Heart left ventricle (tissue), 16 donors: ENCODE results near the gene KIFC1. TPM values are rescaled to one million over a fixed set of nuclear protein-coding genes. Genes with fewer than 3 reads are reported as not detected.

Experiments
- ATAC-seq, 4 donors: fragments of 200-7000 bp; cut with Tn5 transposase; one replicate each; pipeline ENCODE4 v1.9.1; 2020 to 2022; ENCODE audit warnings: moderate library complexity in 4 of 4, mild to moderate bottlenecking in 3 of 4, moderate number of reproducible peaks in 1 of 4
- DNase-seq, 5 donors: peaks; one replicate each; pipeline ENCODE4 v3.0.0-alpha.2; 2020
- H3K27ac ChIP-seq, 12 donors: fragments of 200-600 bp; sonication (generic) in 4 of 12; one replicate each; pipeline versions ENCODE4 v1.5.0 to v1.8.0; 2016 to 2022; ENCODE audit warnings: mild to moderate bottlenecking in 2 of 12
- H3K27me3 ChIP-seq, 9 donors: fragments of 200-600 bp; sonication (generic) in 2 of 9; one replicate each; pipeline versions ENCODE4 v1.5.1 to v1.8.0; 2016 to 2022; ENCODE audit warnings: mild to moderate bottlenecking in 3 of 9
- H3K36me3 ChIP-seq, 9 donors: fragments of 200-600 bp; sonication (generic) in 2 of 9; one replicate each; pipeline versions ENCODE4 v1.5.0 to v1.8.0; 2018 to 2022; ENCODE audit warnings: mild to moderate bottlenecking in 2 of 9
- H3K4me1 ChIP-seq, 12 donors: fragments of 200-600 bp; sonication (generic) in 4 of 12; one replicate each; pipeline versions ENCODE4 v1.5.0 to v1.8.0; 2016 to 2022; ENCODE audit warnings: mild to moderate bottlenecking in 3 of 12
- H3K4me3 ChIP-seq, 12 donors: fragments of 200-600 bp; sonication (generic) in 4 of 12; one replicate each; pipeline versions ENCODE4 v1.5.0 to v1.8.0; 2017 to 2022; ENCODE audit warnings: mild to moderate bottlenecking in 9 of 12, moderate library complexity in 4 of 12
- H3K9me3 ChIP-seq, 12 donors: fragments of 200-600 bp; sonication (generic) in 4 of 12; one replicate each; pipeline versions ENCODE4 v1.5.0 to v1.8.0; 2016 to 2022; ENCODE audit warnings: mild to moderate bottlenecking in 1 of 12
- CTCF ChIP-seq, 12 donors: fragments of 200-600 bp; sonication (generic) in 4 of 12; IDR thresholded peaks; one replicate each; pipeline versions ENCODE4 v1.5.0 to v1.8.0; 2018 to 2022; ENCODE audit warnings: antibody characterized with exemption in 12 of 12, mild to moderate bottlenecking in 5 of 12
- POLR2A ChIP-seq, 2 donors: fragments of 450-650 bp; IDR thresholded peaks; one replicate each; pipeline ENCODE4 v1.6.1; 2017; ENCODE audit warnings: antibody characterized with exemption in 2 of 2, mild to moderate bottlenecking in 2 of 2, moderate library complexity in 2 of 2
- WGBS, 4 donors: extraction: QIAGEN DNeasy Blood & Tissue Kit in 2 of 4; methylation state at CpG; one replicate each; pipeline versions ENCODE4 v1.1.5 to v1.1.7; 2013 to 2018; 5-methylcytosine and 5-hydroxymethylcytosine counted together
- intact Hi-C, 10 donors: fragments of 100-400 bp; cut with DNase I; formaldehyde crosslinking; loops; one replicate each; pipeline versions ENCODE4 v1.11.1 to v1.14.2; 2022
- polyA plus RNA-seq, 2 donors: library from polyadenylated mRNA; stranded (reverse); fragments of 200-250 nt; gene quantifications; one replicate each; pipeline ENCODE4 v1.2.3, GENCODE V29; 2013
- total RNA-seq, 9 donors: library from RNA; depleted of rRNA in 2 of 9; stranded (reverse); fragments of >200 nt in 2 of 9; fragmentation: NEBNext Ultra II Directional in 3 of 9; extraction: Animal tissue kit (Norgen Biotek cat#: 25700) in 3 of 9; gene quantifications; one replicate each; pipeline versions ENCODE4 v1.1.0 to v1.2.4, GENCODE V29; 2016 to 2023
- donor health status: ischemic (EF 13 %, LVEDD 7.1; RV severe dilation, severe dysfunction).
- donor health status: healthy with polysubstance abuse.
- donor health status: DM: no; HTN: yes; CAD: no.
- donor health status: DM: no; HTN: no; CAD: no.
- donor health status: ischemic (EF 25% LVEDD 6.9; RV normal size, moderate dysfunction).
- donor health status: ischemic (EF 25% LVEDD 5.7; RV mildly dilated, moderate dysfunction).
- donor health status: healthy.
- donor health status: DM: yes; HTN: yes; CAD: no.
- donor health status: ischemic (EF 35%, LVEDD 5.7; RV mildly dilated, moderate dysfunction).
- donor health status: nonischemic (EF 11% LVEDD 7.7; RV severe dilation, severe dysfunction).
- donor health status: DM: yes; HTN: yes; CAD: no.
- donor health status: PGD.
- donor health status: ischemic (EF 29% LVEDD 5.4; RV normal size, mild dysfunction).
- donor health status: nonischemic (EF 23%, LVEDD 6.1; RV moderate dilation, normal function).

The KIFC1 gene
- total and polyA plus RNA-seq, 11 donors = 0.04 to 7.0 (median 0.69) TPM; not detected in 3

GRCh38 chr6:33421344-33421643 lies 29.7 kb downstream of the KIFC1 start:
- ATAC-seq (no peak), DNase-seq (no peak)
- H3K4me3 ChIP-seq = no peak overlapping the region
- TF ChIP-seq POLR2A (IDR thresholded peaks at IDR 0.05) = no peak
- TF ChIP-seq CTCF (IDR thresholded peaks at IDR 0.05) = no peak
- peak overlapping the region in 1 of 12 donors; percentile 95 for H3K27ac ChIP-seq
- peaks cover 0 to 6% (median 5%) of the 10 kb centered on the region in 9 donors for H3K36me3 ChIP-seq
- no peaks in the 10 kb centered on the region for H3K9me3 ChIP-seq
- peaks cover 0 to 50% (median 34%) of the 10 kb centered on the region in 12 donors for H3K4me1 ChIP-seq
- intact Hi-C loops = loop anchor here in 2 of 10 donors (10.0 kb wide), 1 partner anchor 154 kb away; no protein-coding TSS in a partner anchor
- no peaks in the 10 kb centered on the region for H3K27me3 ChIP-seq
- WGBS, 4 donors = 79 to 86% (median 83%) methylated on average over 2 of the region's 2 CpGs

- peak in 1 of 5 donors; percentile 4 for DNase-seq
- no peaks in the 10 kb centered on the region for H3K9me3 ChIP-seq
- no peaks in the 10 kb centered on the region for H3K27me3 ChIP-seq
- TF ChIP-seq CTCF (IDR thresholded peaks at IDR 0.05) (no peak), POLR2A (IDR thresholded peaks at IDR 0.05) (no peak)
- intact Hi-C loops = loop anchor here in 2 of 10 donors (10.0 kb wide), 1 partner anchor 151 kb away; no protein-coding TSS in a partner anchor
- H3K4me1 ChIP-seq = peaks cover 1 to 53% (median 37%) of the 10 kb centered on the region in 12 donors
- no peak for ATAC-seq
- H3K27ac ChIP-seq = peak overlapping the region in 2 of 12 donors; percentile 97 to 98
- no peaks in the 10 kb centered on the region for H3K36me3 ChIP-seq
- 94 to 98% (median 94%) methylated on average over 2 of the region's 2 CpGs for WGBS, 4 donors
- H3K4me3 ChIP-seq = no peak overlapping the region
These were observed 32.2 kb downstream of the KIFC1 start for GRCh38 chr6:33423777-33424176.

- DNase-seq (peak in 1 of 5 donors; percentile 12), ATAC-seq (peak in 1 of 4 donors; percentile 0)
- Histone ChIP-seq H3K27me3 (no peaks in the 10 kb centered on the region), H3K36me3 (no peaks in the 10 kb centered on the region), H3K4me1 (peaks cover 0 to 51% (median 38%) of the 10 kb centered on the region in 12 donors), H3K9me3 (no peaks in the 10 kb centered on the region), H3K27ac (peak overlapping the region; percentile 82 to 98 (median 94)), H3K4me3 (peak overlapping the region; percentile 40 to 76 (median 68))
- WGBS, 4 donors = 12 to 16% (median 13%) methylated on average over 12 of the region's 12 CpGs
- TF ChIP-seq POLR2A (IDR thresholded peaks at IDR 0.05) (no peak), CTCF (IDR thresholded peaks at IDR 0.05) (no peak)
- intact Hi-C loops = loop anchor here in 3 of 10 donors (5.0 to 10.0 kb wide), 2 partner anchors 33 to 150 kb away; partner anchors contain the start of gene KIFC1 (in 1 of the 3)
These were observed 33.4 kb downstream of the KIFC1 start for GRCh38 chr6:33424855-33425667.
